Endothelial cell of umbilical vein (primary cell): ENCODE results near the gene TCERG1L. TPM values are rescaled to one million over a fixed set of nuclear protein-coding genes. Genes with fewer than 3 reads are reported as not detected.

Source experiments
- BruUV-seq: library from RNA; stranded (reverse); fragments of 400-500 nt; replicated peaks from 2 replicates; lab custom pipeline; 2021; lab: Mats Ljungman, UMichigan
- CTCF ChIA-PET: fragments of 300-600, 350-600 bp; sonication (Branson Sonifier 250); formaldehyde crosslinking; loops from one replicate; lab custom pipeline; 2021; ENCODE audit warnings: antibody characterized with exemption, inconsistent platforms; lab: Charles Lee
- POLR2A ChIA-PET: fragments of 300-600, 350-600 bp; sonication (Branson Sonifier 250); formaldehyde crosslinking; loops from one replicate; lab custom pipeline; 2021; ENCODE audit warnings: antibody characterized with exemption, inconsistent platforms; lab: Charles Lee
- DNase-seq: peaks from one replicate; pipeline ENCODE4 v3.0.0-alpha.2; 2011; ENCODE audit warnings: low read depth, low spot score
- FAIRE-seq: peaks from 2 replicates; lab custom pipeline; 2011; peaks lifted over from hg19 to GRCh38; lab: Jason Lieb, UNC
- H2AFZ ChIP-seq: 2 replicates; pipeline ENCODE4 v1.6.0; 2012; ENCODE audit warnings: low read depth, low read length, control low read depth, inconsistent platforms
- H3K27ac ChIP-seq: 2 replicates; pipeline ENCODE4 v1.5.1; 2011; ENCODE audit warnings: low read depth, mild to moderate bottlenecking, control low read depth, low read length, moderate library complexity; ENCODE audit not compliant: insufficient read depth
- H3K27me3 ChIP-seq, 2 experiments: 2 replicates each; pipeline versions ENCODE4 v1.6.0 to v1.6.1; 2011; ENCODE audit warnings: low read length in 2 of 2, mixed read lengths in 1 of 2; ENCODE audit not compliant: control insufficient read depth in 2 of 2, insufficient read depth in 2 of 2
- H3K36me3 ChIP-seq, 2 experiments: 2 replicates in 1 of 2; 3 replicates in 1 of 2; pipeline ENCODE4 v1.5.1; 2011; ENCODE audit warnings: low read length in 2 of 2, mild to moderate bottlenecking in 1 of 2, moderate library complexity in 1 of 2; ENCODE audit not compliant: control insufficient read depth in 2 of 2, insufficient read depth in 2 of 2; ENCODE audit errors: extremely low read depth in 1 of 2
- H3K4me1 ChIP-seq: 3 replicates; pipeline ENCODE4 v1.5.1; 2011; ENCODE audit warnings: mild to moderate bottlenecking, low read length; ENCODE audit not compliant: control insufficient read depth, insufficient read depth; ENCODE audit errors: extremely low read depth
- H3K4me2 ChIP-seq: 2 replicates; pipeline ENCODE4 v1.6.1; 2011; ENCODE audit warnings: low read length, control low read depth, mixed read lengths; ENCODE audit not compliant: insufficient read depth
- H3K4me3 ChIP-seq, 3 experiments: fragments of 200-600 bp in 1 of 3; sonication (generic), shearing (Covaris generic) in 1 of 3; replicated peaks in 1 of 3; 2 replicates each; pipeline ENCODE4 v1.5.1; 2011 to 2016; ENCODE audit warnings: control low read depth in 3 of 3, low read length in 3 of 3, mild to moderate bottlenecking in 2 of 3, inconsistent platforms in 1 of 3, low read depth in 1 of 3, moderate library complexity in 1 of 3; ENCODE audit not compliant: insufficient read depth in 1 of 3
- H3K79me2 ChIP-seq: 2 replicates; pipeline ENCODE4 v1.6.0; 2012; ENCODE audit warnings: low read length, inconsistent platforms; ENCODE audit not compliant: control insufficient read depth, insufficient read depth
- H3K9ac ChIP-seq: replicated peaks from 2 replicates; pipeline ENCODE3; 2011; ENCODE audit warnings: low read length, control low read depth; ENCODE audit not compliant: insufficient read depth; ENCODE audit errors: extremely low read depth
- H3K9me1 ChIP-seq: replicated peaks from 3 replicates; pipeline ENCODE4 v1.6.0; 2011; ENCODE audit warnings: mild to moderate bottlenecking, low read length; ENCODE audit not compliant: control insufficient read depth, insufficient read depth; ENCODE audit errors: extremely low read depth
- H3K9me3 ChIP-seq: replicated peaks from 2 replicates; pipeline ENCODE4 v1.5.1; 2012; ENCODE audit warnings: low read length, inconsistent platforms; ENCODE audit not compliant: control insufficient read depth, insufficient read depth
- H4K20me1 ChIP-seq: replicated peaks from 2 replicates; pipeline ENCODE3; 2011; ENCODE audit warnings: mild to moderate bottlenecking, low read length; ENCODE audit not compliant: control insufficient read depth, insufficient read depth; ENCODE audit errors: extremely low read depth
- EZH2 ChIP-seq: IDR thresholded peaks from 2 replicates; pipeline ENCODE4 v1.6.1; 2012; ENCODE audit warnings: borderline replicate concordance, low read depth, mild to moderate bottlenecking, moderate library complexity, low read length, inconsistent platforms; ENCODE audit not compliant: severe bottlenecking
- FOS ChIP-seq: IDR thresholded peaks from 2 replicates; pipeline ENCODE4 v1.6.1; 2011; ENCODE audit warnings: mild to moderate bottlenecking, low read length, moderate library complexity, borderline replicate concordance; ENCODE audit not compliant: insufficient read depth
- GATA2 ChIP-seq: IDR thresholded peaks from 2 replicates; pipeline ENCODE4 v1.7.0; 2011; ENCODE audit warnings: low read depth, mild to moderate bottlenecking, moderate library complexity, mixed read lengths, low read length; ENCODE audit not compliant: insufficient read length, insufficient read depth
- JUN ChIP-seq: IDR thresholded peaks from 2 replicates; pipeline ENCODE4 v1.6.1; 2011; ENCODE audit warnings: borderline replicate concordance, low read depth; ENCODE audit not compliant: insufficient read length, insufficient read depth
- MYC ChIP-seq: IDR thresholded peaks from one replicate; pipeline ENCODE4 v1.6.1; 2011; ENCODE audit warnings: mild to moderate bottlenecking, low read depth, low read length
- POLR2A ChIP-seq: IDR thresholded peaks from 2 replicates; pipeline ENCODE4 v1.6.1; 2012; ENCODE audit warnings: low read depth, mild to moderate bottlenecking, control low read depth, low read length
- POLR2AphosphoS5 ChIP-seq: IDR thresholded peaks from 2 replicates; pipeline ENCODE4 v1.6.1; 2012; ENCODE audit warnings: low read depth, mild to moderate bottlenecking, control low read depth, low read length, moderate library complexity; ENCODE audit not compliant: insufficient read depth
- dilution Hi-C: fragments of 300-500 bp; cut with MboI; formaldehyde crosslinking; loops from one replicate; pipeline ENCODE4 v1.15.0; 2019; ENCODE audit warnings: low sequenced_read_pairs; ENCODE audit not compliant: extremely low pct_ligation_motif_present
- intact Hi-C: fragments of 100-400 bp; cut with micrococcal nuclease; formaldehyde crosslinking; loops from one replicate; pipeline ENCODE4 v1.10.0; 2022
- polyA plus RNA-seq, 4 experiments: library from polyadenylated mRNA; depleted of rRNA in 3 of 4; stranded (reverse) in 3 of 4; unstranded in 1 of 4; fragments of >200 nt; gene quantifications; 2 replicates each; pipeline versions ENCODE4 v1.2.1 to v1.2.3, GENCODE V29; 2011 to 2012; ENCODE audit warnings: missing spikeins in 1 of 4
- total RNA-seq: library from RNA; stranded (reverse); gene quantifications from 2 replicates; pipeline ENCODE4 v1.2.3, GENCODE V29; 2021

Gene TCERG1L
- total and polyA plus RNA-seq, 2 donors (not counting 3 experiments of a cell fraction or from before 2014, with no cell fraction given): not detected

GRCh38 chr10:131088619-131089018, 222.9 kb downstream of the TCERG1L start:
- CTCF ChIA-PET: no interaction called here

DNA sequence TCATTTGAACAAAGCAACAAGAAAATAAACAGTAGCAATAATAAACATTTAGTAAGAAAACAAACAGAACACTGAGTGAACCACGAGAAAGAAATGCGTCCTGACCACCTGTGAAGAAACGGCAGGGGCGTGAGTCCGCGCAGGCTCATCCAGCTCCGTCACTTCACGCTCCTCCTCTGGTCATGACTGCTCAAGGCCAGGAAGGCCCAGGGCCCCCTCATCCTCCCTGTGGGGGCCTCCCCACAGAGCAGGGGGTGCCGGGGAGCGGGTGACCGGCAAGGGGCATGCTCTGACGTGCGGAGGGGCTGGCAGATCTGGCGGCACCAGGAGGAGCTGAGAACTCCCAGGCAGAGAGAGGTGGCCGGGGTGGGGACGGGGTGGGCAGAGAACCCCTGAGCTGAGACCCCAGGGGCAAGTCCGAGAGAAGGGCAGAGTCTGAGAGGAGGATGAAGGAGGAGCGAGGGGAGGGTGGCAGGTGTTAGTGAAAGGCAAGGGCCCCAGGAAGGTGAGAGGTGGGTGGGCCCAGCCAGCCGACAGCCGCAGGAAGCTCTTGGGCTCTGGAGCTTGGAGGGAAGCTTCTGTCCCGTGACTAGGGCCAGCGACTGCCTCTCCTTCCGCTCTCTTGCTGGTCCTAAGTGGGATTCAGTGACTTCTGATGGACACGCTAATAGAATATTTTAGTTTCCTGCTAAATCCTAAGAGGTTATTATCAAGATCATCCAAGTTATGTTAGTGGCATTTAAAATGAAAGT, 223.9 kb downstream of the TCERG1L start:
- CTCF ChIA-PET: no interaction called here

More at GRCh38 chr10:131088619-131089018, 222.9 kb downstream of the TCERG1L start:
- no peak overlapping the region for H3K4me3 ChIP-seq
- H3K36me3 ChIP-seq: no peaks in the 10 kb centered on the region
- no peak overlapping the region for H3K4me2 ChIP-seq
- dilution Hi-C loops (no loop called here), intact Hi-C loops (no loop called here)
- H3K27me3 ChIP-seq: no peaks in the 10 kb centered on the region
- FAIRE-seq (no peak), DNase-seq (no peak)
- no peaks in the 10 kb centered on the region for H4K20me1 ChIP-seq
- no peak overlapping the region for H3K9ac ChIP-seq
- POLR2A ChIA-PET: no interaction called here
- TF ChIP-seq JUN: no peak
- TF ChIP-seq MYC: no peak
- TF ChIP-seq POLR2A: no peak
- TF ChIP-seq EZH2: no peak
- no peak for TF ChIP-seq FOS
- TF ChIP-seq GATA2: no peak
- no peak overlapping the region for H3K27ac ChIP-seq
- no TSS peak for BruUV-seq
- no peaks in the 10 kb centered on the region for H3K4me1 ChIP-seq
- no peaks in the 10 kb centered on the region for H3K9me1 ChIP-seq
- no peak overlapping the region for H2AFZ ChIP-seq
- peaks cover 13% of the 10 kb centered on the region for H3K9me3 ChIP-seq
- no peaks in the 10 kb centered on the region for H3K79me2 ChIP-seq

More for the DNA sequence above, 223.9 kb downstream of the TCERG1L start:
- Histone ChIP-seq H3K4me2 (no peak overlapping the region), H3K9ac (no peak overlapping the region), H3K27ac (no peak overlapping the region), H3K27me3 (no peaks in the 10 kb centered on the region), H3K79me2 (no peaks in the 10 kb centered on the region), H2AFZ (no peak overlapping the region), H3K36me3 (no peaks in the 10 kb centered on the region), H3K9me3 (peaks cover 13% of the 10 kb centered on the region), H3K4me1 (no peaks in the 10 kb centered on the region), H4K20me1 (no peaks in the 10 kb centered on the region), H3K4me3 (no peak overlapping the region), H3K9me1 (no peaks in the 10 kb centered on the region)
- no peak for TF ChIP-seq POLR2AphosphoS5
- intact Hi-C loops (no loop called here), dilution Hi-C loops (no loop called here)
- no peak for DNase-seq
- FAIRE-seq: no peak
- POLR2A ChIA-PET: no interaction called here
- no TSS peak for BruUV-seq
